Measurements from ENCODE around the gene STAG1. TPM values are rescaled to one million over a fixed set of nuclear protein-coding genes. Genes with fewer than 3 reads are reported as not detected.

STAG1 gene
- total and polyA plus RNA-seq, 2 of the 13 experiments (the other 11 are each of a cell fraction or from before 2014, with no cell fraction given), result 6.2 to 25.9 TPM

DNA sequence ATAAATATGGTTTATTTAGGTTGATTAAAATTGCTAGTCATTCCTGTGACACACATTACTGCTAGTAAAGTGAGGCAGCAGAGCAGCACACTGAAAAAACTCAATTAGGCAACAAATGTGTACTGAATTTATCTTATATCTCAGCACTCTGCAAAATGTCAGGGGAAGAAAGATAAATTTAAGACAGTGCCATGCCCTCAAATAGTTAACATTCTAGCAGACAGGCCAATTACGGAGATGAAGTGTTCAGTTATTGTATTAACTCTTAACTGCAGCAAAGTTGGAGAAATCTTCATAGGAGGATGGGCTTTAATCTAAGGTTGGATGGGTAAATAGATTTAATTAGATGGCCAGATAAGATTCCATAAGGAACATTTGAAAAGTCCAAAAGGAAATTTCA is 374.2 kb downstream of the STAG1 start:
- no peak overlapping the region for H3K4me3 ChIP-seq (replicated peaks in 1 of 3; ENCODE audit: insufficient read depth in 1 of 3, low read depth in 2 of 3, low read length in 3 of 3)
- no peak for FAIRE-seq
- CTCF ChIA-PET (ENCODE audit: low intra/inter-chr PET ratio, low total read pairs), result no interaction called here
- no peaks in the 10 kb centered on the region for H4K20me1 ChIP-seq (ENCODE audit: insufficient read depth, low read length)
- no peak for ATAC-seq
- no peak overlapping the region for H2AFZ ChIP-seq (ENCODE audit: low read length)
- H3K27me3 ChIP-seq (ENCODE audit: control insufficient read depth in 1 of 2, insufficient read depth in 2 of 2, low read length in 2 of 2), result no peaks in the 10 kb centered on the region
- TF ChIP-seq CCDC6 (CRISPR knock-in tag; IDR thresholded peaks at IDR 0.05), result no peak
- no peak for TF ChIP-seq SIX1 (CRISPR knock-in tag; IDR thresholded peaks at IDR 0.05; ENCODE audit: borderline replicate concordance)
- TF ChIP-seq ZNF749 (CRISPR knock-in tag; IDR thresholded peaks at IDR 0.05; ENCODE audit: borderline replicate concordance), result no peak
- TF ChIP-seq, protein P1, sequence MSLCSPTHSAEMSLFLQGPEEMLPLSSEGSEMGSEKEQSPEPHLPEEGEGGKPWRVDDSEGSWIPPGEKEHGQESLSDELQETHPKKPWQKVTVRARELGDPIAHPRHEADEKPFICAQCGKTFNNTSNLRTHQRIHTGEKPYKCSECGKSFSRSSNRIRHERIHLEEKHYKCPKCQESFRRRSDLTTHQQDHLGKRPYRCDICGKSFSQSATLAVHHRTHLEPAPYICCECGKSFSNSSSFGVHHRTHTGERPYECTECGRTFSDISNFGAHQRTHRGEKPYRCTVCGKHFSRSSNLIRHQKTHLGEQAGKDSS (CRISPR knock-in tag; IDR thresholded peaks at IDR 0.05; ENCODE audit: borderline replicate concordance, low read depth), result no peak
- TF ChIP-seq YY1 (IDR thresholded peaks at IDR 0.05; ENCODE audit: insufficient read depth, insufficient replicate concordance, low read depth, low read length), result no peak
- no peak for TF ChIP-seq TBX2 (CRISPR knock-in tag; IDR thresholded peaks at IDR 0.05; ENCODE audit: borderline replicate concordance)
- TF ChIP-seq NCOA5 (CRISPR knock-in tag; IDR thresholded peaks at IDR 0.05), result no peak
- TF ChIP-seq ZNF496 (CRISPR knock-in tag; IDR thresholded peaks at IDR 0.05; ENCODE audit: insufficient replicate concordance), result no peak
- TF ChIP-seq ZSCAN29 (CRISPR knock-in tag; conservative IDR thresholded peaks at IDR 0.05), result no peak
- TF ChIP-seq MIER2 (CRISPR knock-in tag; IDR thresholded peaks at IDR 0.05), result no peak
- TF ChIP-seq ZNF839 (CRISPR knock-in tag; IDR thresholded peaks at IDR 0.05; ENCODE audit: borderline replicate concordance), result no peak
- TF ChIP-seq ZNF781 (CRISPR knock-in tag; IDR thresholded peaks at IDR 0.05; ENCODE audit: borderline replicate concordance, not compliant biosample characterization), result no peak
- intact Hi-C loops (cut with micrococcal nuclease; ENCODE audit: unreplicated experiment) (no loop called here), in situ Hi-C loops (cut with HindIII; ENCODE audit: extremely low pct_ligation_motif_present, low pct_unique_long_range_greater_than_20kb) (loop anchor here (25.0 kb wide), 1 partner anchor 634 kb away; no protein-coding TSS in a partner anchor)
- H3K27ac ChIP-seq (ENCODE audit: extremely low read length, insufficient read depth, low read length), result no peak overlapping the region
- H3K9ac ChIP-seq (ENCODE audit: insufficient read depth, low read depth, low read length), result no peak overlapping the region
- BruUV-seq (replicated peaks), result no TSS peak
- H3K4me2 ChIP-seq (ENCODE audit: low read depth, low read length), result no peak overlapping the region
- peaks cover 1 to 3% of the 10 kb centered on the region in 2 experiments; a peak in 1 of 5 replicates for H3K36me3 ChIP-seq (replicated peaks in 1 of 2; ENCODE audit: control insufficient read depth in 1 of 2, insufficient read depth in 2 of 2, low read length in 2 of 2)
- no peaks in the 10 kb centered on the region for H3K79me2 ChIP-seq (ENCODE audit: insufficient read depth, low read length)
- H3K9me3 ChIP-seq (ENCODE audit: low read length), result no peaks in the 10 kb centered on the region
- 100% methylated on average over 1 of the region's 1 CpG for WGBS (ENCODE audit: low lambda C conversion rate)
- POLR2A ChIA-PET, result no interaction called here
- H3K4me1 ChIP-seq (ENCODE audit: insufficient read depth, low read length), result no peaks in the 10 kb centered on the region
- DNase-seq (ENCODE audit: low spot score), result no peak

All from HepG2 (cell line).